Breast epithelium (tissue), 4 donors: ENCODE measurements around the gene PCIF1. TPM values are rescaled to one million over a fixed set of nuclear protein-coding genes. Genes with fewer than 3 reads are reported as not detected.

Experiments used
- DNase-seq, 2 donors: peaks; one replicate each; pipeline ENCODE4 v3.0.0-alpha.2; 2019; ENCODE audit warnings: low spot score in 2 of 2
- H3K27ac ChIP-seq, 2 donors: fragments of 200-600 bp; sonication (generic) in 1 of 2; one replicate each; pipeline ENCODE4 v1.5.1; 2016 to 2019; ENCODE audit warnings: mild to moderate bottlenecking in 1 of 2
- H3K27me3 ChIP-seq, 2 donors: fragments of 200-600 bp; sonication (generic) in 1 of 2; one replicate each; pipeline versions ENCODE4 v1.5.1 to v1.6.0; 2017 to 2019; ENCODE audit warnings: control low read depth in 1 of 2, mild to moderate bottlenecking in 1 of 2
- H3K36me3 ChIP-seq: fragments of 200-600 bp; one replicate; pipeline ENCODE4 v1.5.1; 2019
- H3K4me1 ChIP-seq, 2 donors: fragments of 200-600 bp; sonication (generic); one replicate each; pipeline ENCODE4 v1.5.1; 2016 to 2019; ENCODE audit warnings: control low read depth in 1 of 2
- H3K4me3 ChIP-seq, 3 donors: fragments of 200-600 bp; sonication (generic); 1 replicate in 2 of 3; 2 replicates in 1 of 3; pipeline ENCODE4 v1.5.1; 2016 to 2019; ENCODE audit warnings: mild to moderate bottlenecking in 3 of 3, moderate library complexity in 2 of 3
- H3K9me3 ChIP-seq, 2 donors: fragments of 200-600 bp; sonication (generic) in 1 of 2; one replicate each; pipeline ENCODE4 v1.5.1; 2016 to 2019; ENCODE audit warnings: control low read depth in 1 of 2
- POLR2A ChIP-seq: fragments of 450-650 bp; IDR thresholded peaks from one replicate; pipeline ENCODE4 v1.6.1; 2016; ENCODE audit warnings: antibody characterized with exemption, mild to moderate bottlenecking, moderate library complexity
- POLR2AphosphoS5 ChIP-seq, 3 donors: sonication (generic); formaldehyde crosslinking; IDR thresholded peaks; one replicate each; pipeline ENCODE4 v1.6.1; 2017; ENCODE audit warnings: antibody characterized with exemption in 3 of 3
- intact Hi-C: fragments of 100-400 bp; cut with DNase I; formaldehyde crosslinking; loops from one replicate; pipeline ENCODE4 v1.15.1; 2023; ENCODE audit warnings: low total_unique reads
- total RNA-seq, 3 donors: library from RNA; depleted of rRNA; stranded (reverse); fragments of >200 nt; gene quantifications; one replicate each; pipeline ENCODE4 v1.1.0, GENCODE V29; 2016
- TF ChIP-seq, protein P1 (sequence below), 3 donors: fragments of 450-650 bp; IDR thresholded peaks; one replicate each; pipeline ENCODE4 v1.5.1; 2016 to 2017; ENCODE audit warnings: antibody characterized with exemption in 3 of 3, mild to moderate bottlenecking in 3 of 3, moderate library complexity in 3 of 3

PCIF1 gene
- total RNA-seq, 3 donors from 2014 or later = 28.2 to 40.2 (median 30.8) TPM

DNA sequence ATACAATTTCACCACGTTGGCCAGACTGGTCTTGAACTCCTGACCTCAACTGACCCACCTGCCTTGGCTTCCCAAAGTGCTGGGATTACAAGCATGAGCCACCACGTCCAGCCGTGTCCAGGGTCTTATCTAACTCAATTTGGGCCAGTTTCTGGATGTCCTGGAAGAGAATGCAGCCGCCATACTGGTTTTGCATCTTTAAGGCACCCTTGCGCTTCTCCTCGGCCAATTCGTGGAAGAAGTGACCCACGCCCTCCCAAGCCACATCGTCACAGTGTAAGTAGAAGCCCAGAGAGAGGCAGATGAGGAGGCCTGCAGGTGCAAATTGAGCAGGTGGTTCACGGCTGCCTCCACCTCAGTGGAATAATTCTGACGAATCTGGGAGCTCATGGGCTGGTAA lies 41.2 kb downstream of the PCIF1 start:
- no peak overlapping the region for H3K4me3 ChIP-seq
- TF ChIP-seq POLR2A = no peak
- TF ChIP-seq, protein P1, sequence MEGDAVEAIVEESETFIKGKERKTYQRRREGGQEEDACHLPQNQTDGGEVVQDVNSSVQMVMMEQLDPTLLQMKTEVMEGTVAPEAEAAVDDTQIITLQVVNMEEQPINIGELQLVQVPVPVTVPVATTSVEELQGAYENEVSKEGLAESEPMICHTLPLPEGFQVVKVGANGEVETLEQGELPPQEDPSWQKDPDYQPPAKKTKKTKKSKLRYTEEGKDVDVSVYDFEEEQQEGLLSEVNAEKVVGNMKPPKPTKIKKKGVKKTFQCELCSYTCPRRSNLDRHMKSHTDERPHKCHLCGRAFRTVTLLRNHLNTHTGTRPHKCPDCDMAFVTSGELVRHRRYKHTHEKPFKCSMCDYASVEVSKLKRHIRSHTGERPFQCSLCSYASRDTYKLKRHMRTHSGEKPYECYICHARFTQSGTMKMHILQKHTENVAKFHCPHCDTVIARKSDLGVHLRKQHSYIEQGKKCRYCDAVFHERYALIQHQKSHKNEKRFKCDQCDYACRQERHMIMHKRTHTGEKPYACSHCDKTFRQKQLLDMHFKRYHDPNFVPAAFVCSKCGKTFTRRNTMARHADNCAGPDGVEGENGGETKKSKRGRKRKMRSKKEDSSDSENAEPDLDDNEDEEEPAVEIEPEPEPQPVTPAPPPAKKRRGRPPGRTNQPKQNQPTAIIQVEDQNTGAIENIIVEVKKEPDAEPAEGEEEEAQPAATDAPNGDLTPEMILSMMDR (IDR thresholded peaks at IDR 0.05) = no peak
- no peak for TF ChIP-seq POLR2AphosphoS5 (IDR thresholded peaks at IDR 0.05)
- H3K4me1 ChIP-seq = no peaks in the 10 kb centered on the region
- H3K9me3 ChIP-seq = no peaks in the 10 kb centered on the region
- no peaks in the 10 kb centered on the region for H3K36me3 ChIP-seq
- DNase-seq = no peak
- intact Hi-C loops = no loop called here
- no peaks in the 10 kb centered on the region for H3K27me3 ChIP-seq
- H3K27ac ChIP-seq = no peak overlapping the region

DNA sequence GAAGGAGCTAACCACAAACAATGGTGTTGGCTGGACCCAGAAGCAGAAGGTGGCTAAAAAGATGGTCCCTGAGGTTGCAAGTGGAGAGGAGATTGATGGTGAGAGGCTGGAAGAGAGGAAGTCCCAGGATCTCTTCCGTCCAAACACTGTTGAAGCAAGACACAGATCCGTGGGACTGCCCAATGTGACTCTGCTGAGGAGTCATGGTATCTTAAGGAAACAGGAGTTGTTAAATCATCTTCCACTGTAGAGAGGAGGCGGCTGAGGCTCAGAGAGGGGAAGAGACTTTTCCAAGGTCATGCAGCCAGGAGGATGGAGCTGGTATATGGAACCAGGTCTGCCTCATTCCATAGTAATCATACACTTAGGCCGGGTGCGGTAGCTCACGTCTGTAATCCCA lies 41.6 kb downstream of the PCIF1 start:
- Histone ChIP-seq H3K36me3 (no peaks in the 10 kb centered on the region), H3K27ac (no peak overlapping the region), H3K4me3 (no peak overlapping the region), H3K27me3 (no peaks in the 10 kb centered on the region), H3K9me3 (no peaks in the 10 kb centered on the region), H3K4me1 (no peaks in the 10 kb centered on the region)
- DNase-seq = no peak
- intact Hi-C loops = no loop called here
- TF ChIP-seq POLR2AphosphoS5 (IDR thresholded peaks at IDR 0.05) (no peak), POLR2A (no peak)
- TF ChIP-seq, protein P1 (IDR thresholded peaks at IDR 0.05) = no peak

DNA sequence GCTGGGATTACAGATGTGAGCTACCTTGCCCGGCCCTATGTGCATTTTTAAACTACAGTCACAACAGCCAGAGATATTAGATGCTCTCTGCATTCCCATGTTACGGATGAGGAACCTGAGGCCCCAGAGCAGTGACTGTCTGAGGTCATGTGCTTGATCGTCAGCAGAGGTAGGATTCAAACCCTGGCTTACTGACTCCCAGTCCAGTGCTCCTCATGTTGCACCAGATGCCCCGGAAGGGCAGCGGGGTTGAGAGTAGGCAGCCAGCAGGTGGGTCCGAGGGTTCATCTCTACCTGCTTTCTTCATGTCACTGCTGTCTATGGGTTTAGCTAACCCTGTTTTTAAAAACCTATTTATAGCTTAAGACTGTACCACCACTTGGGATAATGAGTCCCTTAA lies 46.8 kb downstream of the PCIF1 start:
- no peaks in the 10 kb centered on the region for H3K4me1 ChIP-seq
- intact Hi-C loops = no loop called here
- TF ChIP-seq POLR2A (no peak), POLR2AphosphoS5 (IDR thresholded peaks at IDR 0.05) (no peak)
- TF ChIP-seq, protein P1 (IDR thresholded peaks at IDR 0.05) = no peak

DNA sequence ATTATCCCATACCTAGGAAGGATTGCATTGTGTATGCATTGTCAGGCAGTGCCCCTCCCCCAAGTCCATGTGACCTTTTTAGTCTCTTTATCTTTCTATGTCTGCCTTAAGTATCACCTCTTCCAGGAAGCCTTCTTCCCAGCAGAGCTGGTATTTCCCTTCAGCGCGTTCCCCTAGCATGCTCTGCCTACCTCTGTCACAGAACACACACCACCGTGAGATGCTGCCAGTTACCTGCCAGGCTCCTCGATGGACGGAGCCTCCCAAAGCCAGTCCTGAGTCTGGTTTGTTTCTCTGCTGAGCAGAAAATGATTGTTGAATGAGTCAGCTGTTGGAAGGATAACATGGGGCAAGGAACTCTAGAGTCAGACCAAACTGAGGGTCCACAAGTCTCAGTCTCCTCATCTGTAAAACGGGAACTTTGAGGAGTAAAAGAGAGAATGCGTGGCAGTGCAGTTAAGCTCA lies 48.8 kb downstream of the PCIF1 start:
- Histone ChIP-seq H3K4me3 (no peak overlapping the region), H3K36me3 (no peaks in the 10 kb centered on the region), H3K4me1 (no peaks in the 10 kb centered on the region), H3K27ac (no peak overlapping the region), H3K9me3 (no peaks in the 10 kb centered on the region), H3K27me3 (no peaks in the 10 kb centered on the region)
- no peak for TF ChIP-seq POLR2AphosphoS5 (IDR thresholded peaks at IDR 0.05)
- intact Hi-C loops = no loop called here
- DNase-seq = no peak

More for the DNA sequence above, 46.8 kb downstream of the PCIF1 start:
- Histone ChIP-seq H3K4me3 (no peak overlapping the region), H3K27ac (no peak overlapping the region), H3K27me3 (no peaks in the 10 kb centered on the region), H3K9me3 (no peaks in the 10 kb centered on the region), H3K36me3 (no peaks in the 10 kb centered on the region)
- no peak for DNase-seq

DNA sequence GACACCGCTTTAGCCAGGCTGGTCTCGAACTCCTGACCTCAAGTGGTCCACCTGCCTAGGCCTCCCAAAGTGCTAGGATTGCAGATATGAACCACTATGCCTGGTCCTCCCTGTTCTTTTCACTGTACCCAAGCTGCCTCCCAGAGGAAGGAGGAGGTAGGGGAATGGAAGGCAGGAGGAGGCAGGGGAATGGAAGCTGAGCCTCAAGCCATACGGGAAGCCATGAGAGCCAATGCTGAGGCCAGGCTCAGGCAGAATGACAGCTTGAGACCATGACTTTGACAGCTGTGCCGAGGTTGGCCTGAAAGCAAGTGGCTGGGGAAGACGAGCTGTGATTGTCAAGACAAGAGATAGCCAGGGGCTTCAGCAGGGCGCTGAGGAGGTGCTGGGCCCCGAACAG lies 51.1 kb downstream of the PCIF1 start:
- intact Hi-C loops = no loop called here
- TF ChIP-seq POLR2AphosphoS5 (IDR thresholded peaks at IDR 0.05) (no peak), POLR2A (no peak)
- TF ChIP-seq, protein P1 (IDR thresholded peaks at IDR 0.05) = no peak
- H3K9me3 ChIP-seq = no peaks in the 10 kb centered on the region
- DNase-seq = no peak
- H3K27me3 ChIP-seq = no peaks in the 10 kb centered on the region
- H3K4me3 ChIP-seq = no peak overlapping the region
- no peaks in the 10 kb centered on the region for H3K36me3 ChIP-seq
- no peaks in the 10 kb centered on the region for H3K4me1 ChIP-seq
- H3K27ac ChIP-seq = no peak overlapping the region
